MV-4-11 (cell line): ENCODE results near the gene CCDC195.
"Not testable (repeated sequence)": the region's sequence is repeated elsewhere in the genome, so short reads cannot be mapped to it uniquely, and the experiment has no call there.

Source experiments
- DNase-seq: peaks from one replicate; lab custom pipeline; 2025; lab: John Stamatoyannopoulos, UW

Gene CCDC195

GRCh38 chr2:224690868-224691267 is 25.3 kb downstream of the CCDC195 start:
- DNase-seq, result no peak

GRCh38 chr2:224689539-224689938 is 26.6 kb downstream of the CCDC195 start:
- DNase-seq, result no peak

DNA sequence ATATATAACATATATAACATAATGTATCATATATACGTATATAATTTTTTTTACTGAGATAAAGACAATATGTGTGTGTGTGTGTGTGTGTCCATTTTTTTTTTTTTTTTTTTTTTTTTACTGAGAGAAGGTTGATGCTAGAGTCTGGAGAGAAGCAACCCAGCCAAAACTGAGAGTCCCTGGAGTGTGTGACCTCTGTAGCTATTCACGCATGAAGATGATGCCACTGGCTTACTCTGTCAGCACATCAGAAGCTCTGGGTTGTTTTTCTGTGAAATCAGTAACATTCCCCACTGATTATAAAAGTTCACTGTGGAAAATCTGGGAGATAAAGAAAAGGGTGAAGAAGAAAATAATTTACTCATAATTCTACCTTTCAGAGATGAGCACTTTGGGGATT is 27.2 kb downstream of the CCDC195 start:
- DNase-seq, result no peak

DNA sequence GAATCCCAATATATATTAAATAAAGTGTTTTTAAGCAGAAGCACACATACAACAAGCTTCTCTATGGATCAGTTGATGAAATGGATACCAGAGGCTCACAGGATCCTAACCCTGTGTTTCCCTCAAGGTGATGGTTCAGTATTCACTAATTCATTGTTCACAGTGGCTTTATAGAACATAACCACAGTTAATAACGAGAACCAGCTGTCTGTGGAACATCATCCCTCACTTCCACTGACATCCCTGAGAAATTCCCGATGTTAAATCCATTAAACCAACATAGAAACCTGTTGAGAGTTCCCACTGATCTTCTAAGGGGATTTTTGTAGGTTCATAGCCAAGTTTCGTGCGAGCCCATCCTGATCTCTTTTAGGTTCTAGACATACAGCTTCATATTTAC is 29.0 kb downstream of the CCDC195 start:
- no peak for DNase-seq

- DNase-seq, result no peak
Measured at GRCh38 chr2:224685121-224685520, 31.0 kb downstream of the CCDC195 start.

DNA sequence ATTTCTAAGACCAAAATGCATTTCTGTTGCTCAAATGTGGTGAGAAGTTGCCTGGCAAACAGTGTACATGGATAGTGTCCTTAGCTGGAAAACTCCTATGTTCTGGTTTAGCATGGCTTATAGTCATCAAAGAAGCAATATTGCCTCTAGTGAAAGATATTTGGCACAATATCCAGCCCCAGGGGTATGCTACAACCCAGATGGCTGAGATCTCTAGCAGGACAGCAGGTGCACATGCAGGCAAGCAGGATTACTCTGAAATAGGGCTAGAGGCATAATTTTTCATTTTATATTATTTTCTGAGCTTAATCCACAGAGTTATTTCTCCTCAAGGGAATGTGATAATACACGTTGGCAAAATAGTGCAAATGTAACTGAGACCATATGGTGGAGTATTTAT is 34.0 kb downstream of the CCDC195 start:
- no peak for DNase-seq

GRCh38 chr2:224671731-224672130 is 44.4 kb downstream of the CCDC195 start:
- DNase-seq, result no peak

- peak; percentile 58 for DNase-seq
Measured at GRCh38 chr2:224670203-224670602, 46.0 kb downstream of the CCDC195 start.

- DNase-seq, result no peak
Measured at GRCh38 chr2:224669449-224669848, 46.7 kb downstream of the CCDC195 start.

GRCh38 chr2:224668123-224668909 is 47.8 kb downstream of the CCDC195 start:
- no peak for DNase-seq

DNA sequence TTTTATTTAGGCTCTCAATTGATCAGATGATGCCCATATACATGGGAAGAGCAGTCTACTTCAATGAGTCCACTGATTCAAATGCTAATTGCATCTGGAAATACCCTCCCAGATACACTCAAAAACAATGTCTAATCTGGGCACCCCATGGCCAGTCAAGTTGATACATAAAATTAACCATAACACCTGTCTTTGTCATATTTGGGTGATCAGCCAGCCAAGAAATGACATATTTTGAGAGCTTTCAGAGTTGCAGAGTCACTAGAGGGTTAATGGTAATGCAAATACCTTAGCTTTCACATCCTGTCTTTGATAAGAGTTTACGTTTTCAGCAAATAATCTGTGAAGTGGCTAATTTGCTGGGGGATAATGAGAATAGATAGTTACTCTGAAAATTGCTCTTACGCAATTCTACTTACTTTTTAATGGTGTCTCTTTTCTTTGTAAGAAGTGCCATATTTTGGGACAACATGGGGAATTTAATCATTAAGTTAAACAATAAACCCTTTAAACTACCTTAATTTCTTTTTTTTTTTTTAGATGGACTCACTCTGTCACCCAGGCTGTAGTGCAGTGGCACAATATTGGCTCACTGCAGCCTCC is 49.1 kb downstream of the CCDC195 start:
- no peak for DNase-seq

DNA sequence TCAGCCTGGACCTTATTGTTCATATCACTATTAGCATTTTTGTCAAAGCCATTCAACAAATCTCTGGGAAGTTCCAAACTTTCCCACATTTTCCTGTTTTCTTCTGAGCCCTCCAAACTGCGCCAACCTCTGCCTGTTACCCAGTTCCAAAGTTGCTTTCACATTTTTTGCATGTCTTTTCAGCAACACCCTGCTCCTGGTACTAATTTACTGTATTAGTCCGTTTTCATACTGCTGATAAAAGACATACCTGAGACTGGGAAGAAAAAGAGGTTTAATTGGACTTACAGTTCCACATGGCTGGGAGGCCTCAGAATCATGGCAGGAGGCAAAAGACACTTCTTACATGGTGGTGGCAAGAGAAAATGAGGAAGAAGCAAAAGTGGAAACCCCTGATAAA is 52.8 kb downstream of the CCDC195 start:
- DNase-seq, result not testable (repeated sequence)

- not testable (repeated sequence) for DNase-seq
Measured at GRCh38 chr2:224661708-224662107, 54.5 kb downstream of the CCDC195 start.

GRCh38 chr2:224659714-224660113 is 56.5 kb downstream of the CCDC195 start:
- no peak for DNase-seq

- peak; percentile 83 for DNase-seq
Measured at GRCh38 chr2:224658780-224659405, 57.3 kb downstream of the CCDC195 start.

GRCh38 chr2:224657349-224657748 is 58.8 kb downstream of the CCDC195 start:
- DNase-seq, result no peak

DNA sequence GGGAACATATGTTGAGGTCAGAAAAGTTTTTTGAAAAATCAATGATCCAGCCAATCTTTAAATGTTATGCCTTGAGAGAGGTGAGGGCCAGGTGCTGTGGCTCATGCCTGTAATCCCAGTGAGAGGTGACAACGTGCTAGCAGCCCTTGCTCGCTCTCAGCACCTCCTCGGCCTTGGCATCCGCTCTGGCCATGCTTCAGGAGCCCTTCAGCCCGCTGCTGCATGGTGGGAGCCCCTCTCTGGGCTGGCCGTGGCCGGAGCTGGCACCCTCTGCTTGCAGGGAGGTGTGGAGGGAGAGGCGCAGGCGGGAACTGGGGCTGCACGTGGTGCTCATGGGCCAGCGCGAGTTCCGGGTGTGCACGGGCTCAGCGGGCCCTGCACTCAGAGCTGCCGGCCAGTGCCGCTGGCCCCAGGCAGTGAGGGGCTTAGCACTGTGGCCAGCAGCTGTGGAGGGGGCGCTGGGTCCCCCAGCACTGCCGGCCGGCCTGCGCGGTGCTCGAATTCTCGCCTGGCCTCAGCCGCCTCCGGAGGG is 61.1 kb downstream of the CCDC195 start:
- DNase-seq, result no peak
